Measurements from ENCODE around the gene SRPK1.
A peak's percentile ranks its signal among the peaks of the same experiment; 100 is the strongest.

SRPK1 gene

GRCh38 chr6:35852994-35853393, 67.9 kb downstream of the SRPK1 start:
- Histone ChIP-seq H3F3A (ENCODE audit: insufficient read depth, low read length) (no peaks in the 10 kb centered on the region), H3K79me2 (ENCODE audit: low read length) (0 out of 2 replicates have a peak, but pooled peaks cover 5% of the 10 kb centered on the region), H3K4me1 (ENCODE audit: low read length) (no peaks in the 10 kb centered on the region), H4K20me1 (ENCODE audit: insufficient read depth, low read length) (no peaks in the 10 kb centered on the region), H3K9me2 (replicated peaks; ENCODE audit: insufficient read depth, low read length) (no peaks in the 10 kb centered on the region), H3K27ac (ENCODE audit: low read length) (no peak overlapping the region), H3K4me2 (ENCODE audit: low read depth, low read length) (no peak overlapping the region), H2AFZ (ENCODE audit: low read length) (no peak overlapping the region), H3K9me3 (replicated peaks; ENCODE audit: insufficient read depth, low read length) (no peaks in the 10 kb centered on the region), H3K4me3 (ENCODE audit: low read length) (no peak overlapping the region), H3K9ac (ENCODE audit: low read length) (no peak overlapping the region), H3K27me3 (replicated peaks; ENCODE audit: insufficient read depth, low read length) (no peaks in the 10 kb centered on the region), H3K36me3 (replicated peaks; ENCODE audit: insufficient read depth, low read length) (peaks cover 20% of the 10 kb centered on the region; the same call in 1 of the 2 replicates)
- no peak for DNase-seq
- TF ChIP-seq EZH2 (optimal IDR thresholded peaks at IDR 0.05; ENCODE audit: low read depth, low read length) (no peak), EZH2phosphoT487 (IDR thresholded peaks at IDR 0.05; ENCODE audit: low read length) (no peak)
- TF ChIP-seq, protein P1, sequence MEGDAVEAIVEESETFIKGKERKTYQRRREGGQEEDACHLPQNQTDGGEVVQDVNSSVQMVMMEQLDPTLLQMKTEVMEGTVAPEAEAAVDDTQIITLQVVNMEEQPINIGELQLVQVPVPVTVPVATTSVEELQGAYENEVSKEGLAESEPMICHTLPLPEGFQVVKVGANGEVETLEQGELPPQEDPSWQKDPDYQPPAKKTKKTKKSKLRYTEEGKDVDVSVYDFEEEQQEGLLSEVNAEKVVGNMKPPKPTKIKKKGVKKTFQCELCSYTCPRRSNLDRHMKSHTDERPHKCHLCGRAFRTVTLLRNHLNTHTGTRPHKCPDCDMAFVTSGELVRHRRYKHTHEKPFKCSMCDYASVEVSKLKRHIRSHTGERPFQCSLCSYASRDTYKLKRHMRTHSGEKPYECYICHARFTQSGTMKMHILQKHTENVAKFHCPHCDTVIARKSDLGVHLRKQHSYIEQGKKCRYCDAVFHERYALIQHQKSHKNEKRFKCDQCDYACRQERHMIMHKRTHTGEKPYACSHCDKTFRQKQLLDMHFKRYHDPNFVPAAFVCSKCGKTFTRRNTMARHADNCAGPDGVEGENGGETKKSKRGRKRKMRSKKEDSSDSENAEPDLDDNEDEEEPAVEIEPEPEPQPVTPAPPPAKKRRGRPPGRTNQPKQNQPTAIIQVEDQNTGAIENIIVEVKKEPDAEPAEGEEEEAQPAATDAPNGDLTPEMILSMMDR (IDR thresholded peaks at IDR 0.05; ENCODE audit: low read length), result no peak

- H3K27ac ChIP-seq (ENCODE audit: low read length), result no peak overlapping the region
- peaks cover 20% of the 10 kb centered on the region; the same call in 1 of the 2 replicates for H3K36me3 ChIP-seq (replicated peaks; ENCODE audit: insufficient read depth, low read length)
Observed at GRCh38 chr6:35850208-35850607, 70.7 kb downstream of the SRPK1 start.

DNA sequence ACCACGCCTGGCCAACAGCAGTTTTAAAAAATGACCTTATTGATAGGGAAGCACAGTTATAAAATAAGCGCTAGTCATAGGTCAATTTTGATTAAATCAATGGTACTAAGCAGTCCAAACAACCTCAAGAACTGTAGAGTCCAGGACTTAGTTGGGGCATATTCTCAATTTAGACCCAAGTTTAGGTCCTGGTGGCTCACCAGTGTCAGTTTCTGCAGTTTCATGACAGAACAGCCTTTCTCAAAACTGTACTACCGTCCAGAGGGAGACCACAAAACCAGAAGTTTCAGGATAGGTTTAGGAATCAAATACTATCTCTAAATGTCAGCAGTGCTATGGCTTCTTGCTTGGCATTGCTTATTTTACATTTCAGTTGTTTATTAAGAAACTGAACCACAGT, 76.6 kb downstream of the SRPK1 start:
- Histone ChIP-seq H3K27ac (ENCODE audit: low read length) (peak overlapping the region; percentile 20; the same call in 1 of the 2 replicates), H3K4me3 (ENCODE audit: low read length) (no peak overlapping the region), H3K36me3 (replicated peaks; ENCODE audit: insufficient read depth, low read length) (peaks cover 7% of the 10 kb centered on the region; the same call in 1 of the 2 replicates), H3K9me3 (replicated peaks; ENCODE audit: insufficient read depth, low read length) (no peaks in the 10 kb centered on the region), H4K20me1 (ENCODE audit: insufficient read depth, low read length) (no peaks in the 10 kb centered on the region), H3F3A (ENCODE audit: insufficient read depth, low read length) (0 out of 2 replicates have a peak, but pooled peaks cover 5% of the 10 kb centered on the region), H3K4me2 (ENCODE audit: low read depth, low read length) (no peak overlapping the region), H3K4me1 (ENCODE audit: low read length) (peaks cover 12% of the 10 kb centered on the region), H3K9ac (ENCODE audit: low read length) (no peak overlapping the region), H2AFZ (ENCODE audit: low read length) (no peak overlapping the region), H3K79me2 (ENCODE audit: low read length) (0 out of 2 replicates have a peak, but pooled peaks cover 10% of the 10 kb centered on the region), H3K9me2 (replicated peaks; ENCODE audit: insufficient read depth, low read length) (no peaks in the 10 kb centered on the region), H3K27me3 (replicated peaks; ENCODE audit: insufficient read depth, low read length) (no peaks in the 10 kb centered on the region)
- peak; percentile 33 for DNase-seq
- TF ChIP-seq EZH2phosphoT487 (IDR thresholded peaks at IDR 0.05; ENCODE audit: low read length) (no peak), EZH2 (optimal IDR thresholded peaks at IDR 0.05; ENCODE audit: low read depth, low read length) (no peak)
- TF ChIP-seq, protein P1 (IDR thresholded peaks at IDR 0.05; ENCODE audit: low read length), result no peak

More at GRCh38 chr6:35850208-35850607, 70.7 kb downstream of the SRPK1 start:
- Histone ChIP-seq H3K9me2 (replicated peaks; ENCODE audit: insufficient read depth, low read length) (no peaks in the 10 kb centered on the region), H3F3A (ENCODE audit: insufficient read depth, low read length) (0 out of 2 replicates have a peak, but pooled peaks cover 5% of the 10 kb centered on the region), H3K9ac (ENCODE audit: low read length) (no peak overlapping the region), H3K9me3 (replicated peaks; ENCODE audit: insufficient read depth, low read length) (no peaks in the 10 kb centered on the region), H3K4me1 (ENCODE audit: low read length) (0 out of 2 replicates have a peak, but pooled peaks cover 3% of the 10 kb centered on the region), H3K79me2 (ENCODE audit: low read length) (0 out of 2 replicates have a peak, but pooled peaks cover 10% of the 10 kb centered on the region), H2AFZ (ENCODE audit: low read length) (no peak overlapping the region), H4K20me1 (ENCODE audit: insufficient read depth, low read length) (no peaks in the 10 kb centered on the region), H3K4me3 (ENCODE audit: low read length) (no peak overlapping the region), H3K27me3 (replicated peaks; ENCODE audit: insufficient read depth, low read length) (no peaks in the 10 kb centered on the region), H3K4me2 (ENCODE audit: low read depth, low read length) (no peak overlapping the region)
- TF ChIP-seq EZH2phosphoT487 (IDR thresholded peaks at IDR 0.05; ENCODE audit: low read length), result no peak
- TF ChIP-seq EZH2 (optimal IDR thresholded peaks at IDR 0.05; ENCODE audit: low read depth, low read length), result no peak
- TF ChIP-seq, protein P1 (IDR thresholded peaks at IDR 0.05; ENCODE audit: low read length), result no peak
- DNase-seq, result no peak
